ENCODE results near the gene SUMO3. TPM values are rescaled to one million over a fixed set of nuclear protein-coding genes. Genes with fewer than 3 reads are reported as not detected.

Gene SUMO3
- 81.4 and 116 TPM in 2 replicates for total RNA-seq

GRCh38 chr21:44817914-44818639 is at the start of gene SUMO3:
TSS of gene SUMO3 (minus strand) at chr21:44818062. CDS start at chr21:44817968, 94 bp downstream.

GRCh38 chr21:44801468-44802395 is 16.1 kb downstream of the SUMO3 start, which contains the start of gene UBE2G2:
TSS of gene UBE2G2 (minus strand) at chr21:44801820. CDS start at chr21:44801748, 72 bp downstream.

Other genes starting within 250 kb of the SUMO3 start
- gene KRTAP10-4, start 244.3 kb downstream of the SUMO3 start, total RNA-seq, result not detected in 2 replicates
- not detected in 2 replicates for gene KRTAP10-5, start 237.5 kb downstream of the SUMO3 start, total RNA-seq
- not detected in 2 replicates for gene KRTAP10-6, start 225.6 kb downstream of the SUMO3 start, total RNA-seq
- not detected in 2 replicates for gene KRTAP10-7, start 217.5 kb downstream of the SUMO3 start, total RNA-seq
- not detected in 2 replicates for gene KRTAP10-8, start 206.0 kb downstream of the SUMO3 start, total RNA-seq
- gene KRTAP10-9, start 191.0 kb downstream of the SUMO3 start, total RNA-seq, result not detected in 2 replicates
- gene KRTAP10-10, start 180.7 kb downstream of the SUMO3 start, total RNA-seq, result not detected in 2 replicates
- gene KRTAP10-11, start 171.6 kb downstream of the SUMO3 start, total RNA-seq, result not detected in 2 replicates
- gene KRTAP12-4, start 163.4 kb downstream of the SUMO3 start, total RNA-seq, result not detected in 2 replicates
- not detected in 2 replicates for gene KRTAP12-3, start 160.1 kb downstream of the SUMO3 start, total RNA-seq
- not detected in 2 replicates for gene KRTAP12-2, start 151.1 kb downstream of the SUMO3 start, total RNA-seq
- gene KRTAP12-1, start 135.9 kb downstream of the SUMO3 start, total RNA-seq, result not detected in 2 replicates
- not detected in 2 replicates for gene KRTAP10-12, start 120.9 kb downstream of the SUMO3 start, total RNA-seq
- not detected in 2 replicates for gene TSPEAR, start 106.5 kb downstream of the SUMO3 start, total RNA-seq
- 80.3 and 124 TPM in 2 replicates for gene UBE2G2, start 16.2 kb downstream of the SUMO3 start, total RNA-seq
- 156 and 164 TPM in 2 replicates for gene PTTG1IP, start 55.6 kb upstream of the SUMO3 start, total RNA-seq
- 0.57 and 0.68 TPM in 2 replicates for gene ITGB2, start 102.8 kb upstream of the SUMO3 start, total RNA-seq
- gene SLX9, start 122.0 kb upstream of the SUMO3 start, total RNA-seq, result 25.9 and 39.6 TPM in 2 replicates

All from nasal cavity respiratory epithelium epithelial cell of viscerocranial mucosa (primary cell).